ENCODE data around the gene PTPRK. TPM values are rescaled to one million over a fixed set of nuclear protein-coding genes. Genes with fewer than 3 reads are reported as not detected.

PTPRK gene
- total RNA-seq, 2 experiments from 2014 or later, result 1.7 to 2.5 TPM

- DNase-seq, result no peak
- H3K27ac Mint-ChIP-seq, result no peak overlapping the region
- peaks cover 10% of the 10 kb centered on the region for H3K4me1 Mint-ChIP-seq
- no peak overlapping the region for H3K4me3 Mint-ChIP-seq
- CTCF ChIA-PET, result no interaction called here
- POLR2A ChIA-PET, result interaction anchor here (0.6 kb wide), 1 partner anchor 50 kb away, joined by 3 read pairs; no protein-coding TSS in a partner anchor
- no peaks in the 10 kb centered on the region for H3K9me3 Mint-ChIP-seq
- H3K36me3 Mint-ChIP-seq (ENCODE audit: low read depth), result no peaks in the 10 kb centered on the region
- no peaks in the 10 kb centered on the region for H3K27me3 Mint-ChIP-seq
These were observed 45.5 kb downstream of the PTPRK start for GRCh38 chr6:128474933-128475332.

GRCh38 chr6:128474481-128474880, 45.9 kb downstream of the PTPRK start:
- POLR2A ChIA-PET, result interaction anchor here (0.6 kb wide), 1 partner anchor 50 kb away, joined by 3 read pairs; no protein-coding TSS in a partner anchor
- no peak for DNase-seq

GRCh38 chr6:128471907-128472306, 48.5 kb downstream of the PTPRK start:
- Mint-ChIP-seq H3K4me3 (no peak overlapping the region), H3K27me3 (no peaks in the 10 kb centered on the region), H3K9me3 (no peaks in the 10 kb centered on the region), H3K36me3 (ENCODE audit: low read depth) (no peaks in the 10 kb centered on the region), H3K4me1 (no peaks in the 10 kb centered on the region), H3K27ac (no peak overlapping the region)
- DNase-seq, result no peak
- ChIA-PET POLR2A (no interaction called here), CTCF (interaction anchor here (1.0 kb wide), 1 partner anchor 19 kb away, joined by 3 read pairs; no protein-coding TSS in a partner anchor)

More at GRCh38 chr6:128474481-128474880, 45.9 kb downstream of the PTPRK start:
- no peak overlapping the region for H3K27ac Mint-ChIP-seq
- no peaks in the 10 kb centered on the region for H3K27me3 Mint-ChIP-seq
- CTCF ChIA-PET, result no interaction called here
- peaks cover 10% of the 10 kb centered on the region for H3K4me1 Mint-ChIP-seq
- H3K4me3 Mint-ChIP-seq, result no peak overlapping the region
- H3K36me3 Mint-ChIP-seq (ENCODE audit: low read depth), result no peaks in the 10 kb centered on the region
- no peaks in the 10 kb centered on the region for H3K9me3 Mint-ChIP-seq

GRCh38 chr6:128465368-128466343, 54.7 kb downstream of the PTPRK start:
- DNase-seq, result no peak
- Mint-ChIP-seq H3K9me3 (no peaks in the 10 kb centered on the region), H3K27me3 (no peaks in the 10 kb centered on the region), H3K4me1 (no peaks in the 10 kb centered on the region), H3K4me3 (no peak overlapping the region), H3K36me3 (ENCODE audit: low read depth) (no peaks in the 10 kb centered on the region), H3K27ac (no peak overlapping the region)
- ChIA-PET POLR2A (no interaction called here), CTCF (no interaction called here)

GRCh38 chr6:128464790-128465189, 55.6 kb downstream of the PTPRK start:
- no peaks in the 10 kb centered on the region for H3K4me1 Mint-ChIP-seq
- no peaks in the 10 kb centered on the region for H3K27me3 Mint-ChIP-seq
- H3K9me3 Mint-ChIP-seq, result no peaks in the 10 kb centered on the region
- no peak overlapping the region for H3K27ac Mint-ChIP-seq
- no peaks in the 10 kb centered on the region for H3K36me3 Mint-ChIP-seq (ENCODE audit: low read depth)
- no peak overlapping the region for H3K4me3 Mint-ChIP-seq
- DNase-seq, result no peak
- ChIA-PET CTCF (no interaction called here), POLR2A (no interaction called here)

- CTCF ChIA-PET, result no interaction called here
- Mint-ChIP-seq H3K4me1 (no peaks in the 10 kb centered on the region), H3K36me3 (ENCODE audit: low read depth) (no peaks in the 10 kb centered on the region), H3K27ac (no peak overlapping the region), H3K4me3 (no peak overlapping the region), H3K9me3 (no peaks in the 10 kb centered on the region), H3K27me3 (no peaks in the 10 kb centered on the region)
- no peak for DNase-seq
- POLR2A ChIA-PET, result no interaction called here
These were observed 56.5 kb downstream of the PTPRK start for GRCh38 chr6:128463942-128464341.

- H3K4me1 Mint-ChIP-seq, result no peaks in the 10 kb centered on the region
- H3K36me3 Mint-ChIP-seq (ENCODE audit: low read depth), result no peaks in the 10 kb centered on the region
- no peaks in the 10 kb centered on the region for H3K9me3 Mint-ChIP-seq
- no peak overlapping the region for H3K27ac Mint-ChIP-seq
- DNase-seq, result no peak
- no peak overlapping the region for H3K4me3 Mint-ChIP-seq
- H3K27me3 Mint-ChIP-seq, result no peaks in the 10 kb centered on the region
- POLR2A ChIA-PET, result no interaction called here
- CTCF ChIA-PET, result no interaction called here
These were observed 58.9 kb downstream of the PTPRK start for GRCh38 chr6:128461501-128461900.

- H3K4me1 Mint-ChIP-seq, result no peaks in the 10 kb centered on the region
- no peaks in the 10 kb centered on the region for H3K27me3 Mint-ChIP-seq
- POLR2A ChIA-PET, result no interaction called here
- H3K27ac Mint-ChIP-seq, result no peak overlapping the region
- no peaks in the 10 kb centered on the region for H3K9me3 Mint-ChIP-seq
- no peak overlapping the region for H3K4me3 Mint-ChIP-seq
- CTCF ChIA-PET, result no interaction called here
- no peaks in the 10 kb centered on the region for H3K36me3 Mint-ChIP-seq (ENCODE audit: low read depth)
- no peak for DNase-seq
These were observed 63.7 kb downstream of the PTPRK start for GRCh38 chr6:128456510-128457230.

- Mint-ChIP-seq H3K27me3 (no peaks in the 10 kb centered on the region), H3K36me3 (ENCODE audit: low read depth) (no peaks in the 10 kb centered on the region), H3K4me3 (no peak overlapping the region), H3K27ac (no peak overlapping the region), H3K9me3 (no peaks in the 10 kb centered on the region), H3K4me1 (no peaks in the 10 kb centered on the region)
- CTCF ChIA-PET, result no interaction called here
- DNase-seq, result no peak
- POLR2A ChIA-PET, result no interaction called here
These were observed 64.4 kb downstream of the PTPRK start for GRCh38 chr6:128455959-128456358.

GRCh38 chr6:128452713-128453112, 67.7 kb downstream of the PTPRK start:
- POLR2A ChIA-PET, result no interaction called here
- CTCF ChIA-PET, result no interaction called here
- DNase-seq, result no peak

GRCh38 chr6:128446497-128446896, 73.9 kb downstream of the PTPRK start:
- H3K27me3 Mint-ChIP-seq, result no peaks in the 10 kb centered on the region
- no peaks in the 10 kb centered on the region for H3K9me3 Mint-ChIP-seq
- DNase-seq, result no peak
- H3K4me1 Mint-ChIP-seq, result no peaks in the 10 kb centered on the region
- ChIA-PET CTCF (no interaction called here), POLR2A (no interaction called here)
- no peak overlapping the region for H3K27ac Mint-ChIP-seq
- H3K36me3 Mint-ChIP-seq (ENCODE audit: low read depth), result no peaks in the 10 kb centered on the region
- no peak overlapping the region for H3K4me3 Mint-ChIP-seq

More at GRCh38 chr6:128452713-128453112, 67.7 kb downstream of the PTPRK start:
- Mint-ChIP-seq H3K9me3 (no peaks in the 10 kb centered on the region), H3K4me3 (no peak overlapping the region), H3K4me1 (no peaks in the 10 kb centered on the region), H3K27ac (no peak overlapping the region), H3K27me3 (no peaks in the 10 kb centered on the region), H3K36me3 (ENCODE audit: low read depth) (no peaks in the 10 kb centered on the region)

GRCh38 chr6:128443553-128443952, 76.8 kb downstream of the PTPRK start:
- Mint-ChIP-seq H3K27ac (no peak overlapping the region), H3K4me1 (no peaks in the 10 kb centered on the region), H3K4me3 (no peak overlapping the region), H3K36me3 (ENCODE audit: low read depth) (no peaks in the 10 kb centered on the region), H3K9me3 (no peaks in the 10 kb centered on the region), H3K27me3 (no peaks in the 10 kb centered on the region)
- no peak for DNase-seq
- POLR2A ChIA-PET, result interaction anchor here (0.7 kb wide), 1 partner anchor 1783 kb away, joined by 3 read pairs; no protein-coding TSS in a partner anchor
- CTCF ChIA-PET, result interaction anchor here (1.3 kb wide), 1 partner anchor 24 kb away, joined by 3 read pairs; no protein-coding TSS in a partner anchor

- ChIA-PET POLR2A (no interaction called here), CTCF (no interaction called here)
- Mint-ChIP-seq H3K9me3 (peaks cover 2% of the 10 kb centered on the region), H3K4me3 (no peak overlapping the region), H3K4me1 (no peaks in the 10 kb centered on the region), H3K27me3 (no peaks in the 10 kb centered on the region), H3K36me3 (ENCODE audit: low read depth) (no peaks in the 10 kb centered on the region), H3K27ac (no peak overlapping the region)
- DNase-seq, result no peak
These were observed 80.8 kb downstream of the PTPRK start for GRCh38 chr6:128439627-128440026.

Measured in activated CD4-positive, alpha-beta T cell treated with anti-CD3 and anti-CD28 coated beads, Interleukin-2, amount 10 ng/mL, durations not matched to agents 7 days and 5 days (primary cell).